Body of pancreas (tissue), 4 donors: ENCODE results near the gene C19orf47.

Experiments
- CTCF ChIP-seq, 7 experiments: fragments of 450-650 bp in 4 of 7; fragments of 200-600 bp in 3 of 7; sonication (generic) in 3 of 7; IDR thresholded peaks; one replicate each; pipeline ENCODE4 v1.5.1; 2016 to 2019; ENCODE audit warnings: antibody characterized with exemption in 7 of 7
- POLR2A ChIP-seq, 3 donors: fragments of 450-650 bp; IDR thresholded peaks; one replicate each; pipeline ENCODE4 v1.6.1; 2016; ENCODE audit warnings: antibody characterized with exemption in 3 of 3, mild to moderate bottlenecking in 2 of 3

DNA sequence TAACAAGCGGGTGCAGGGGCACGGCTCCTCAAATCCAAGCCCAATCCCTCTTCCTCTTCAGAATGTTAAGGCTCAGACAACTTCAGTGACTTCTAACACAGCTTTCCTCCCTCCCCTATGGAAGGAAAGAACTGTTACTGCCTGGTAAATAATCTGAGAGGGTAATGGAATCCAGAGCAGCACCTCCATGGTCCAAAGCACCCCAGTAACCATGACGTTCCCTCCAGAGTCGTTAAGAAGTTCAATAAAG is 64.0 kb downstream of the C19orf47 start:
- TF ChIP-seq CTCF (IDR thresholded peaks at IDR 0.05) = no peak
- TF ChIP-seq POLR2A (IDR thresholded peaks at IDR 0.05) = no peak
